Central memory CD4-positive, alpha-beta T cell (primary cell): Measurements from ENCODE around the gene MLLT3.

ENCODE experiments used
- DNase-seq: peaks from one replicate; pipeline ENCODE4 v3.0.0; 2022

MLLT3 gene

DNA sequence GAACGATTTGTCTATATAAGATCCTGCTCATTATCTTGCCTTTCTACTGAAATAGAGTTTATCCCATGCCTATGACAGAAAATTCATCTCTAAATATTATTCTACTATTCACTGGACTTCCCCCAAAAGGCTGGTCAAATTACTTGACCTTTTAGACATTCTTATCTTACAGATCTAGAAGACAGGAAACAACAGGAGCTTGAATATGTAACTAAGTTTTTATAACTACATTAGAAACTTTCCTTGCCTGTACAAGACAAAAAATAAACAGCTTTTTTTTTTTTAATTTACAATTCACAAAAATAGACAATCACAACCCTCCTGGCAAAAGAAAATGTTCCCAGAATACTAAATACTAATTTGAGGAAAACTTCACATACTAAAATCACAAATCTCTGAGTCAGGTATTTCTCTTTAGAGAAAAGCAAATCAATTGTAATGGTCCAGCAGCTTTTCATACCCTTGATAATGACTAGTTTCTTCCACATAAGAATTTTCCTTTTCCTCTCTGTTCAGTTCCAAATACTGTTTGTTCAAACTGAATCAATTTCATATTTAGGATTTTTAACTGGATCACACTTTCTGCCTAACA lies 68.6 kb downstream of the MLLT3 start:
- DNase-seq, result no peak

GRCh38 chr9:20552874-20553557 lies 69.3 kb downstream of the MLLT3 start:
- DNase-seq, result no peak

GRCh38 chr9:20551835-20552234 lies 70.5 kb downstream of the MLLT3 start:
- DNase-seq, result no peak

DNA sequence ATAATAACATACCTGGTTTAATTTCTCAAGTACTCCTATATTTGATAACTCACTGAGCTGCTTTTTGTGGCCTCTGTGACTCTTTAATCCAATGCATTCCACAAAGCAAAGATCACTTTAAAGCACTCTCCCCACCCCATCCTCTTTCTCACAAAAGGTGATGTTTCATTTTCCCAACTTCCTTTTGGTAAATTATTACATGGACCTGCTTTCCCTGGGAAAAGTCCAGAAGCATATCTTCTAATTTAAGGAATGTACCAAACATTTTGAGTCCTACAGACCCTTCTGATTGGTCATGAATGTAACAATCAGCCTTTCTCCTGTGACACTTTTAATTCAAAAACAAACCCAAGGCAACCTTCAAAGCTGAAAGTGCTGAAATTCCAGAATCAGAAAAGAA lies 71.1 kb downstream of the MLLT3 start:
- DNase-seq, result no peak

DNA sequence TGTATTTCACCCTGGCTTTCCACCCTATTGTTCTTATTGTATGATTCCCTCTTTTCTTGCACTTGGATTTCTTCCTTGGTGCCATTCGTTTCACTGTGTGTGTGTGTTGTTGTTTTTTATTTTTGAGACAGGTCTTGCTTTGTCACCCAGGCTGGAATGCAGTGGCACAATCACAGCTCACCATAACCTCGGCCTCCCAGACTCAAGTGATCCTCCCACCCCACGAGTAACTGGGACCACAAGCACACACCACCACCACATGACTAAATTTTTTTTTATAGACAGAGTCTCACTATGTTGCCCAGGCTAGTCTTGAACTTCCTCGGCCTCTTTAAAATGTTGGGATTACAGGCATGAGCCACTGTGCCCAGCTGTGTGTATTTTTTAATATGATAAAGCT lies 72.0 kb downstream of the MLLT3 start:
- DNase-seq, result no peak

DNA sequence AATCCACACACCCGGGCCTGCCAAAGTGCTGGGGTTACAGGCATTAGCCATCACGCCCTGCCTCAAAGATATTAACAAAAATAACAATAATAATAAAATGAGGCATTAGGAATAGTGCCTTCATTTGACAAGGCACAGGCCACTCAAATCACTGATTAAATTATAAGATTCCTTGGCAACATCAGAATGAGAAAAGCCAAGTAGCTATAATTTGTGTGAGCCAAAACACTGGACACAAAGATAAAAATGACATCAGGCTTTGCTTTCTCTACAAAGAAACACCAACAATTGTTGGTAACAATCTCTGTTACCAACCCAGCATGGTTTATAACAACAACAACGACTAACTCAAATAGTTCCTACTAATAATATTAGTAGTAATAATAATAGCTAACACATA lies 73.2 kb downstream of the MLLT3 start:
- no peak for DNase-seq

- no peak for DNase-seq
Measured at GRCh38 chr9:20545023-20545622, 77.2 kb downstream of the MLLT3 start.

- no peak for DNase-seq
Measured at GRCh38 chr9:20540169-20540863, 82.0 kb downstream of the MLLT3 start.

DNA sequence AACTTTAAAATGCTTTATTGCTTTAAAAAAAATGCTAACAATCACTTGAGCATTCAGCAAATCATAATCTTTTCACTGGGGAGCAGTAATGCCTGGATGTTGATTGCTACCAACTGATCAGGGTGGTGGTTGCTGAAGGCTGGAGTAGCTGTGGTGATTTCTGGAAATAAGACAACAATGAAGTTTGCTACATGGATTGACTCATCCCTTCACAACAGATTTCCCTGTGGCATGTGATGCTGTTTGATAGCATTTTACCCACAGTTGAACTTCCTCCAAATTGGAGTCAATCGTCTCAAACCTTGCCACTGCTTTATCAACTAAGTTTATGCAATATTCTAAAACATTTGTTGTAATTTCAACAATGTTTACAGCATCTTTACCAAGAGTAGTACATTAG lies 83.3 kb downstream of the MLLT3 start:
- no peak for DNase-seq

GRCh38 chr9:20538092-20538491 lies 84.2 kb downstream of the MLLT3 start:
- DNase-seq, result no peak

GRCh38 chr9:20537294-20537693 lies 85.0 kb downstream of the MLLT3 start:
- DNase-seq, result no peak

- no peak for DNase-seq
Measured at GRCh38 chr9:20532584-20532983, 89.7 kb downstream of the MLLT3 start.

- no peak for DNase-seq
Measured at GRCh38 chr9:20529837-20530236, 92.5 kb downstream of the MLLT3 start.

- no peak for DNase-seq
Measured at GRCh38 chr9:20528253-20528652, 94.0 kb downstream of the MLLT3 start.

GRCh38 chr9:20526500-20527319 lies 95.6 kb downstream of the MLLT3 start:
- no peak for DNase-seq

- no peak for DNase-seq
Measured at GRCh38 chr9:20524776-20525175, 97.5 kb downstream of the MLLT3 start.

DNA sequence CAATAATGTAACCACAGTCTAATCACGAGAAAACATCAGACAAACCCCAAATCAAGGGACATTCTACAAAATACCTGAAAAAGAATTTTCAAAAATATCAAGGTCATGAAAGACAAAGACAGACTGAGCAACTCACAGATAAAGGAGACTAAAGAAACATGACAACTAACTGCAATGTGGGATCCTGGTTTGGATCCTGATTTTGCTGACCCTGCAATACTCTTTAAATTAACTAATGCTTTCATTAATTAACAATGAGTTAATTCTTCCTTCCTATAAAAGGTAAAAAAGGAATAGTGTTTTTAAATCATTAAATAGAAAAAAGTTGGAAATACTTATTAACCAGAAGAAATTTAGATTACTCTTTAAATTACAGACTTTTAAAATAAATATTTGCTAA lies 103.6 kb downstream of the MLLT3 start:
- no peak for DNase-seq

DNA sequence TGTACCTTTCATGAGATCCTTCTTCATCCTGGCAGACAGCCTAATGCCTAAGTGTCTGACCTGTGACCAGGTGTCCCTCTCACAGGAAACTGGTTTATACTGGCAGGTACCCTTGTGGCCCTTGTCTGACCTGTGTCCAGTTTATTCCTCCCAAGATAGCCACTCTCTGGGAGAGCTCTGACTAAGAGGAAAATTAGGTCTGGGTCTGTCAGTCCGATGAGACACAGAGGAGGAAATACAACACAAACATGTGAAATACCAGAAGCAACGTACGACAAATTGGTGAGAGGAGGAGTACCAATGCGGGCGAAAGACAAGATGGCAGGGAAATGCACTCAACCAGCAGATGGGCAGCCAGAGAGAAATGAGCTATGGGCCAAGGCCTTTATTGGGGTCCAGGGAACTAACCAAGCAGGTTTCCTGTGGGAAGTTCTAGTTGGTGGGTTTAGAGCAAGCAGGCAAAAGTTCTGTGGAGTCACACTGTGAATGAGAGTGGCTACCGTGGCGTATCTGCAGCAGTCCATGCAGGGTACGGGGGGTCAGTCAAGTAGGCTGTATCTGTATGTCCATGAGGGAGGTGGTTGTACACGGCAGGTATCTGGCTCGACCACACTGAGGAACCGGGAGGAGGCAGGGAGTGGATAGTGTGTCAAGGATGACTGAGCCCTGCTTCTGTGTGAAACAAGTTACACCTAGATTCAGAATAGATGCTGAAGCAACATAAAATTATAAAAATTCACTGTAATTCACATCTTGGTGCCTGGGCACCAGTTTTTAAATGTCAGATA lies 109.0 kb downstream of the MLLT3 start:
- DNase-seq, result no peak

DNA sequence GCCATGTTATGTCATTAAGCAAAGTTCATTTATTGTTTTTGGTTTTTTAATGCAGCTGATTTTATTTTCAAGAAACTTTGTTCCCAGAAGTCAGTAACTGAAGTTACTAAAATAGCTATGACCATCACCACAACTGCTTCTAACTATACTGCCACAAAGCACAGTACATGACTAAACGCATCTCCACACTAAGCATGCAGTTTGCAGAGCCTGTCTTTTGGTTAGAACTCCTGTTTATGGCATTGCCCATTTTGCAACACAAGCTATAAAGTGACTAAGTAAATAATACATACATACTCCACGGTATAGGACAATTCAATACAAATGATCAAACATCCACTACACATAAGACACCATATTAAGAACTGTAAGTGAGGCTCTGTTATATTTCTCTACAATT lies 109.7 kb downstream of the MLLT3 start:
- no peak for DNase-seq

DNA sequence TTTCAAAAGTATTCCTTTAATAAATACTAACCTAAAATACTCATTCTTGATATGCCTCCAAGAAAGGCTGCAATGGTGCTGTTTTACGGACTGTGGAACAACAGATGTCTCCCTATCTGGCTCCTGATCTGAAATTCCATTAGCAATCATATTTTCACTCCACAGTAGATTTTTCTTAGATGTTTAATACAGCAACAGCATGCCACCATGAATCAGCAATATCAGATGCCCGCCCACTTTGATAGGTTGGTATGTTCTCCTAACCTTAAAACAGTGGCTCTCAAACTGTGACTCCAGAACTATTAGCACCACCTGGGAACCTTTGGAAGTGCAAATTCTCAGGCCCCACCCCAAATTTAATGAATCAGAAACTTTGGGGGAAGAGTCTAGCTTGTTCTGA lies 110.2 kb downstream of the MLLT3 start:
- DNase-seq, result no peak

DNA sequence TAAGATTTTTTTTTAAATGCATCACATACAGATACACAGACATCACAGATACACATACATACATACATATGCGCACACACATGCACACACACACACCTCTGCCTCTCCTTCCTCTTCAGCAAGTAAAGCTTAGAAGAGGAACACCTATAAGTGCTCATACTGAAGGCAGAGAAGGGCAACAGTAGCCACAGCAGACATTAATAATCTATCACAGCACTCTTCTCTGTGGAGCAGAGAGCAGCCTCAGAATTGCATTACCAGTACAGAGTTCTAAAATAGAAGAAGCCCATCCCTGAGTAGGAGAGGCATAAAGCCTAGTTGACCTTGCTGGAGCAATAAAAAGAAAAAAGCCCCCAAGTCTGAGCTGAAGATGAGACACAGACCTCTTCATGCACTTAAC lies 110.6 kb downstream of the MLLT3 start:
- no peak for DNase-seq

- no peak for DNase-seq
Measured at GRCh38 chr9:20509466-20509865, 112.8 kb downstream of the MLLT3 start.
